Left lung (tissue), 10 donors: Measurements from ENCODE around the gene BLACAT1. TPM values are rescaled to one million over a fixed set of nuclear protein-coding genes. Genes with fewer than 3 reads are reported as not detected.

Experiments
- ATAC-seq: fragments of 200-7000 bp; cut with Tn5 transposase; one replicate; pipeline ENCODE4 v1.9.1; 2020; ENCODE audit warnings: moderate library complexity
- DNase-seq, 4 donors: peaks; one replicate each; pipeline ENCODE4 v3.0.0-alpha.2; 2013 to 2020
- H3K27ac ChIP-seq, 2 donors: fragments of 200-600 bp; sonication (generic) in 1 of 2; one replicate each; pipeline versions ENCODE4 v1.5.0 to v1.8.0; 2020 to 2021
- H3K27me3 ChIP-seq, 2 donors: fragments of 200-600 bp; sonication (generic) in 1 of 2; one replicate each; pipeline versions ENCODE4 v1.5.0 to v1.8.0; 2020 to 2021
- H3K36me3 ChIP-seq, 2 donors: fragments of 200-600 bp; sonication (generic) in 1 of 2; one replicate each; pipeline versions ENCODE4 v1.5.0 to v1.8.0; 2020 to 2021
- H3K4me1 ChIP-seq, 2 donors: fragments of 200-600 bp; one replicate each; pipeline ENCODE4 v1.8.0; 2021
- H3K4me3 ChIP-seq, 2 donors: fragments of 200-600 bp; sonication (generic) in 1 of 2; one replicate each; pipeline versions ENCODE4 v1.5.0 to v1.8.0; 2020 to 2021; ENCODE audit warnings: mild to moderate bottlenecking in 1 of 2
- H3K9me3 ChIP-seq, 2 donors: fragments of 200-600 bp; sonication (generic) in 1 of 2; one replicate each; pipeline versions ENCODE4 v1.5.0 to v1.8.0; 2020 to 2021
- CTCF ChIP-seq, 2 donors: fragments of 200-600 bp; sonication (generic) in 1 of 2; IDR thresholded peaks; one replicate each; pipeline versions ENCODE4 v1.5.0 to v1.8.0; 2021; ENCODE audit warnings: antibody characterized with exemption in 2 of 2
- intact Hi-C, 2 donors: fragments of 100-400 bp; cut with DNase I; formaldehyde crosslinking; loops; one replicate each; pipeline versions ENCODE4 v1.11.2 to v1.14.2; 2022
- polyA plus RNA-seq, 6 donors: library from polyadenylated mRNA; unstranded; fragments of 120-200 nt; gene quantifications; one replicate each; pipeline ENCODE4 v1.2.1, GENCODE V29; 2013; ENCODE audit not compliant: insufficient read length in 6 of 6
- total RNA-seq, 2 donors: library from RNA; stranded (reverse); fragmentation: NEBNext Ultra II Directional; extraction: Animal tissue kit (Norgen Biotek cat#: 25700); gene quantifications; one replicate each; pipeline ENCODE4 v1.2.1, GENCODE V29; 2021
- donor health status: DM: no; HTN: yes; CAD: no.
- donor health status: DM: no; HTN: no; CAD: no.

The BLACAT1 gene
- total and polyA plus RNA-seq, 8 donors, result 0.55 to 6.5 (median 4.2) TPM

- intact Hi-C loops, result no loop called here
- Histone ChIP-seq H3K36me3 (no peaks in the 10 kb centered on the region), H3K9me3 (no peaks in the 10 kb centered on the region), H3K27me3 (peaks cover 7 to 44% of the 10 kb centered on the region in 2 donors), H3K4me1 (peaks cover 0 to 18% of the 10 kb centered on the region in 2 donors), H3K27ac (no peak overlapping the region), H3K4me3 (peak overlapping the region in 1 of 2 donors; percentile 37)
- TF ChIP-seq CTCF (IDR thresholded peaks at IDR 0.05), result no peak
- no peak for ATAC-seq
- DNase-seq, result no peak
These were observed 8.1 kb downstream of the BLACAT1 start for GRCh38 chr1:205447457-205448341.

DNA sequence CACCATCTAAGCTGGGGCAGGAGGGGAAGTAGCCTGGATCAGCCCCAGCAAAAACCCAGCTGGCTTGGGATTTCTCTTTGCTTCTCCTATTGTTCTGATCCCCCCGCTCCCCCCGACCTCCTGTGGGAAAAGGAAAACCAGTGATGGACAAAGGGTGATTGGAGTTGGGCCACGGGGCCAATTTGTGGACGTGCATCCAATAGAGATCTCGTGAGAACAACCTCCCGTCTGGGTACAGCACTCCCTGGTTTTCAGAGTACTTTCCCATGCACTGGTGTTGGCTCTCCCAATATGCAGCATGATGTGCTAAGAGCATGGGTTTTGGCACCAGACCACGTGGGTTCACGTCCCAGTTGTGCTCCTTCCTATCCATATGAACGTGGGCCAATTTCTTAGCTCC lies 9.0 kb downstream of the BLACAT1 start:
- DNase-seq (no peak), ATAC-seq (no peak)
- peaks cover under 1 to 36% of the 10 kb centered on the region in 2 donors for H3K27me3 ChIP-seq
- intact Hi-C loops, result no loop called here
- peaks cover under 1 to 24% of the 10 kb centered on the region in 2 donors for H3K4me1 ChIP-seq
- no peak for TF ChIP-seq CTCF (IDR thresholded peaks at IDR 0.05)
- H3K27ac ChIP-seq, result no peak overlapping the region
- no peak overlapping the region for H3K4me3 ChIP-seq
- H3K36me3 ChIP-seq, result no peaks in the 10 kb centered on the region
- H3K9me3 ChIP-seq, result no peaks in the 10 kb centered on the region

GRCh38 chr1:205445646-205445935 lies 10.3 kb downstream of the BLACAT1 start:
- DNase-seq (no peak), ATAC-seq (no peak)
- Histone ChIP-seq H3K9me3 (no peaks in the 10 kb centered on the region), H3K36me3 (no peaks in the 10 kb centered on the region), H3K4me1 (peaks cover 11 to 37% of the 10 kb centered on the region in 2 donors), H3K4me3 (no peak overlapping the region), H3K27ac (no peak overlapping the region), H3K27me3 (peaks cover 0 to 23% of the 10 kb centered on the region in 2 donors)
- intact Hi-C loops, result no loop called here
- no peak for TF ChIP-seq CTCF (IDR thresholded peaks at IDR 0.05)

- peaks cover 15 to 42% of the 10 kb centered on the region in 2 donors for H3K4me1 ChIP-seq
- no peaks in the 10 kb centered on the region for H3K36me3 ChIP-seq
- DNase-seq, result no peak
- no peak overlapping the region for H3K27ac ChIP-seq
- no peaks in the 10 kb centered on the region for H3K9me3 ChIP-seq
- ATAC-seq, result no peak
- no peak for TF ChIP-seq CTCF (IDR thresholded peaks at IDR 0.05)
- intact Hi-C loops, result no loop called here
- H3K27me3 ChIP-seq, result peaks cover 0 to 23% of the 10 kb centered on the region in 2 donors
- no peak overlapping the region for H3K4me3 ChIP-seq
These were observed 10.8 kb downstream of the BLACAT1 start for GRCh38 chr1:205444931-205445645.

- DNase-seq (no peak), ATAC-seq (no peak)
- Histone ChIP-seq H3K4me3 (no peak overlapping the region), H3K27ac (no peak overlapping the region), H3K36me3 (no peaks in the 10 kb centered on the region), H3K4me1 (peaks cover 15 to 48% of the 10 kb centered on the region in 2 donors), H3K9me3 (no peaks in the 10 kb centered on the region), H3K27me3 (peaks cover 0 to 17% of the 10 kb centered on the region in 2 donors)
- intact Hi-C loops, result no loop called here
- no peak for TF ChIP-seq CTCF (IDR thresholded peaks at IDR 0.05)
These were observed 11.4 kb downstream of the BLACAT1 start for GRCh38 chr1:205444300-205444930.
